Transverse colon (tissue), 4 donors: ENCODE measurements around the gene AIG1.

Experiments used
- EP300 ChIP-seq: sonication (generic); formaldehyde crosslinking; IDR thresholded peaks from one replicate; pipeline ENCODE4 v1.6.1; 2017; ENCODE audit warnings: antibody characterized with exemption, low read depth
- POLR2A ChIP-seq: fragments of 450-650 bp; IDR thresholded peaks from one replicate; pipeline ENCODE4 v1.6.1; 2016; ENCODE audit warnings: antibody characterized with exemption, mild to moderate bottlenecking, moderate library complexity
- POLR2AphosphoS5 ChIP-seq, 3 donors: sonication (generic); formaldehyde crosslinking; IDR thresholded peaks; one replicate each; pipeline ENCODE4 v1.6.1; 2016; ENCODE audit warnings: antibody characterized with exemption in 3 of 3
- TF ChIP-seq, protein P1 (sequence below), 5 experiments: fragments of 200-600 bp in 3 of 5; fragments of 450-650 bp in 2 of 5; sonication (generic) in 3 of 5; IDR thresholded peaks; 1 replicate in 2 of 5; 2 replicates in 3 of 5; pipeline ENCODE4 v1.5.1; 2016 to 2017; ENCODE audit warnings: antibody characterized with exemption in 5 of 5, inconsistent platforms in 3 of 5, mild to moderate bottlenecking in 2 of 5, moderate library complexity in 1 of 5

DNA sequence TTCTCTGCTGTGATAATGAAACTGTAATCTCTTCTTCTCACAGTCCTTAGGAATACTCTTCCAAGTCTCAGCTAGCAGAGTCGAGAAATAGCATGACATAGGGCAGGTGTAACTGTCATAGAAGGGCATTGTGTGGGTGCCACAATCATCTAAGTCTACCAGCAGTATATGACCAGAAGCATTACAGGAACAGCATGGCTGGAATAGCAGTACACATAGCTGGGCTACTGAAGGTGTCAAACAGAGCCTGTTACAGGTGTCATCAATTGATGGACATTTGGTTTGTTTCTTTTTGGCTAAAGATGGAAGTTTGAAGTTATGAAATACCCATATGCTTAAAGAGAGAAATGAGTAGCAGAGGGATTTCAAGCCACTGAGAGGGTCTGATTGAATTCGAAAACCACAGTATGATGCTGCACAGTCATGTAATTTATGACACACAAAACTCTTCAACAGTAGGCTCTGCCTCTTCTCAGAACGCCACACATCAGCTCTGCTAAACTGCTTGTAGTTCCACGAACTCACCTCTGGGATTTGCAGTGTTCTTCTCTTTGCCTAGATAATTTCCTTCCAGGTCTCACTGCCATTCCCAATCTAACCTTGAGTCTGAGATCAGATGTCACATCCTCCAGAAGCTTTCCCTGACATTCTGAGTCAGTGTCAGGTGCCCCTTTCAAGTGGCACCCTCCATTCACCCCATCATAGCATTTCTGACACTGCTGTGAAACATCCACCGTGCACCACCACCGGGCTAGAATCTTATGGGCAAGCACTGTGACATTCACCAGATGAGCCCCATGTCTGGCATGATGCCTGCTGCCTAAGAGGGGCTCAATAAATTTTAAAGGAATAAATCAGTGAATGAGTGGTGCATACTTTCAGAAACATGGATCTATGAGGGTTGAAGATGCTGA, 238.8 kb downstream of the AIG1 start:
- TF ChIP-seq, protein P1, sequence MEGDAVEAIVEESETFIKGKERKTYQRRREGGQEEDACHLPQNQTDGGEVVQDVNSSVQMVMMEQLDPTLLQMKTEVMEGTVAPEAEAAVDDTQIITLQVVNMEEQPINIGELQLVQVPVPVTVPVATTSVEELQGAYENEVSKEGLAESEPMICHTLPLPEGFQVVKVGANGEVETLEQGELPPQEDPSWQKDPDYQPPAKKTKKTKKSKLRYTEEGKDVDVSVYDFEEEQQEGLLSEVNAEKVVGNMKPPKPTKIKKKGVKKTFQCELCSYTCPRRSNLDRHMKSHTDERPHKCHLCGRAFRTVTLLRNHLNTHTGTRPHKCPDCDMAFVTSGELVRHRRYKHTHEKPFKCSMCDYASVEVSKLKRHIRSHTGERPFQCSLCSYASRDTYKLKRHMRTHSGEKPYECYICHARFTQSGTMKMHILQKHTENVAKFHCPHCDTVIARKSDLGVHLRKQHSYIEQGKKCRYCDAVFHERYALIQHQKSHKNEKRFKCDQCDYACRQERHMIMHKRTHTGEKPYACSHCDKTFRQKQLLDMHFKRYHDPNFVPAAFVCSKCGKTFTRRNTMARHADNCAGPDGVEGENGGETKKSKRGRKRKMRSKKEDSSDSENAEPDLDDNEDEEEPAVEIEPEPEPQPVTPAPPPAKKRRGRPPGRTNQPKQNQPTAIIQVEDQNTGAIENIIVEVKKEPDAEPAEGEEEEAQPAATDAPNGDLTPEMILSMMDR (IDR thresholded peaks at IDR 0.05), result no peak
- TF ChIP-seq POLR2A (no peak), POLR2AphosphoS5 (IDR thresholded peaks at IDR 0.05) (no peak), EP300 (no peak)
